Right lobe of liver (tissue), 6 donors: ENCODE results near the gene ALDH1A1. TPM values are rescaled to one million over a fixed set of nuclear protein-coding genes. Genes with fewer than 3 reads are reported as not detected.

Source experiments
- ATAC-seq, 4 donors: fragments of 200-7000 bp; cut with Tn5 transposase; one replicate each; pipeline ENCODE4 v1.9.1; 2020; ENCODE audit warnings: mild to moderate bottlenecking in 4 of 4, moderate library complexity in 4 of 4
- DNase-seq, 3 donors: peaks; one replicate each; pipeline ENCODE4 v3.0.0-alpha.2; 2020
- H3K27ac ChIP-seq, 3 donors: fragments of 200-600 bp; one replicate each; pipeline ENCODE4 v1.8.0; 2022
- H3K27me3 ChIP-seq, 2 donors: fragments of 200-600 bp; one replicate each; pipeline ENCODE4 v1.8.0; 2022
- H3K36me3 ChIP-seq, 4 donors: fragments of 200-600 bp; sonication (generic) in 1 of 4; one replicate each; pipeline versions ENCODE4 v1.5.1 to v1.8.0; 2017 to 2022; ENCODE audit warnings: control low read depth in 1 of 4
- H3K4me1 ChIP-seq, 4 donors: fragments of 200-600 bp; sonication (generic) in 1 of 4; one replicate each; pipeline versions ENCODE4 v1.5.1 to v1.8.0; 2017 to 2022; ENCODE audit warnings: control low read depth in 1 of 4
- H3K4me3 ChIP-seq, 3 donors: fragments of 200-600 bp; one replicate each; pipeline ENCODE4 v1.8.0; 2022
- H3K9me3 ChIP-seq, 4 donors: fragments of 200-600 bp; sonication (generic) in 1 of 4; one replicate each; pipeline versions ENCODE4 v1.5.1 to v1.8.0; 2017 to 2022; ENCODE audit warnings: control low read depth in 1 of 4
- CTCF ChIP-seq, 4 donors: fragments of 200-600 bp in 3 of 4; fragments of 450-650 bp in 1 of 4; IDR thresholded peaks; one replicate each; pipeline versions ENCODE4 v1.5.1 to v1.8.0; 2016 to 2022; ENCODE audit warnings: antibody characterized with exemption in 4 of 4, mild to moderate bottlenecking in 2 of 4
- POLR2A ChIP-seq: fragments of 450-650 bp; IDR thresholded peaks from one replicate; pipeline ENCODE4 v1.6.1; 2017; ENCODE audit warnings: antibody characterized with exemption, mild to moderate bottlenecking
- WGBS: methylation state at CpG from one replicate; pipeline ENCODE4 v1.1.6; 2018; ENCODE audit warnings: low coverage, low lambda C conversion rate; ENCODE audit not compliant: insufficient coverage; ENCODE audit errors: missing lambda C conversion rate; 5-methylcytosine and 5-hydroxymethylcytosine counted together
- intact Hi-C, 2 donors: fragments of 100-400 bp; cut with DNase I; formaldehyde crosslinking; loops; one replicate each; pipeline versions ENCODE4 v1.11.2 to v1.14.1; 2022
- total RNA-seq, 6 experiments: library from RNA; depleted of rRNA in 2 of 6; stranded (reverse); fragments of >200 nt in 2 of 6; fragmentation: NEBNext Ultra II Directional in 3 of 6; extraction: Animal tissue kit (Norgen Biotek cat#: 25700) in 3 of 6; gene quantifications; one replicate each; pipeline versions ENCODE4 v1.1.0 to v1.2.4, GENCODE V29; 2016 to 2023
- donor health status: DM: no; HTN: yes; CAD: no.
- donor health status: DM: no; HTN: no; CAD: no.
- donor health status: DM: no; HTN: no; CAD: no.
- donor health status: DM: no; HTN: yes; CAD: no.
- donor health status: DM: no; HTN: yes; CAD: no.

The ALDH1A1 gene
- total RNA-seq, 6 experiments from 2014 or later: 309 to 1,702 (median 521) TPM

DNA sequence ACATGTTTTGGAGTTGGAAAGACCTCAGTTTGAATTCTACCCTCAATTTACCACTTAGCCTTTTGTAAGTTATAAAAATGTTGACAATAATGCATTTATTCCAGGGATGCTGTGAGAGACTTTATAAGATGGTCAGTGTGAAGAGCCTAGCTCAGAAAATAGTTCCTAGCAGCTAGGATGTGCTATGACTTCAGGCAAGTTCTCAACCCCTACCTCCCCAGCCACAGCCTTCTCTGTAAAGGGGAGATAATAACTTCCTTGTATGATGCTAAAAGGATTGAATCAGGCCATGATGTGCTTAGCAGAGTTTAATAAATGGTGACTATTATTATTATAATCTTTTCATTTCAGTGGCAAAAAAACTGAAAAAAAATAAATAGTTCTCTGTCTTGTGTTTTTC, 77.6 kb downstream of the ALDH1A1 start:
- no peak overlapping the region for H3K27ac ChIP-seq
- no peaks in the 10 kb centered on the region for H3K27me3 ChIP-seq
- ATAC-seq (no peak), DNase-seq (no peak)
- TF ChIP-seq POLR2A: no peak
- no peak for TF ChIP-seq CTCF (IDR thresholded peaks at IDR 0.05)
- no peak overlapping the region for H3K4me3 ChIP-seq
- H3K36me3 ChIP-seq: no peaks in the 10 kb centered on the region
- no peaks in the 10 kb centered on the region for H3K9me3 ChIP-seq
- H3K4me1 ChIP-seq: no peaks in the 10 kb centered on the region
- intact Hi-C loops: loop anchor here in 1 of 2 donors (10.0 kb wide), 1 partner anchor 50 kb away; no protein-coding TSS in a partner anchor

- TF ChIP-seq POLR2A: no peak
- no peak for TF ChIP-seq CTCF (IDR thresholded peaks at IDR 0.05)
- Histone ChIP-seq H3K36me3 (peaks cover 0 to 1% (median 0%) of the 10 kb centered on the region in 4 donors), H3K4me1 (peaks cover 0 to 3% (median 0%) of the 10 kb centered on the region in 4 donors), H3K27me3 (no peaks in the 10 kb centered on the region), H3K4me3 (no peak overlapping the region), H3K9me3 (no peaks in the 10 kb centered on the region), H3K27ac (no peak overlapping the region)
- 93% methylated on average over 2 of the region's 2 CpGs for WGBS
- no peak for DNase-seq
- no peak for ATAC-seq
- intact Hi-C loops: loop anchor here in 1 of 2 donors (10.0 kb wide), 1 partner anchor 50 kb away; no protein-coding TSS in a partner anchor
These were observed 78.5 kb downstream of the ALDH1A1 start for GRCh38 chr9:72874344-72874743.

- no peak overlapping the region for H3K4me3 ChIP-seq
- no peak overlapping the region for H3K27ac ChIP-seq
- DNase-seq (no peak), ATAC-seq (no peak)
- intact Hi-C loops: loop anchor here in 1 of 2 donors (10.0 kb wide), 1 partner anchor 51 kb away; no protein-coding TSS in a partner anchor
- H3K36me3 ChIP-seq: peaks cover 0 to 4% (median 0%) of the 10 kb centered on the region in 4 donors
- no peaks in the 10 kb centered on the region for H3K9me3 ChIP-seq
- peaks cover 0 to 3% (median 0%) of the 10 kb centered on the region in 4 donors for H3K4me1 ChIP-seq
- TF ChIP-seq CTCF (IDR thresholded peaks at IDR 0.05) (no peak), POLR2A (no peak)
- 8% methylated on average over 1 of the region's 1 CpG for WGBS
- no peaks in the 10 kb centered on the region for H3K27me3 ChIP-seq
These were observed 79.4 kb downstream of the ALDH1A1 start for GRCh38 chr9:72873456-72873855.

GRCh38 chr9:72872718-72873117, 80.1 kb downstream of the ALDH1A1 start:
- Histone ChIP-seq H3K4me1 (peaks cover 0 to 3% (median 0%) of the 10 kb centered on the region in 4 donors), H3K27ac (no peak overlapping the region), H3K9me3 (no peaks in the 10 kb centered on the region), H3K4me3 (no peak overlapping the region), H3K27me3 (no peaks in the 10 kb centered on the region), H3K36me3 (peaks cover 0 to 4% (median 0%) of the 10 kb centered on the region in 4 donors)
- TF ChIP-seq POLR2A (no peak), CTCF (IDR thresholded peaks at IDR 0.05) (no peak)
- intact Hi-C loops: loop anchor here in 1 of 2 donors (10.0 kb wide), 1 partner anchor 52 kb away; no protein-coding TSS in a partner anchor
- ATAC-seq (peak in 1 of 4 donors; percentile 29), DNase-seq (no peak)
- WGBS: 75% methylated on average over 2 of the region's 2 CpGs
